Smooth muscle cell (in vitro differentiated cells): Measurements from ENCODE around the gene PSD4. TPM values are rescaled to one million over a fixed set of nuclear protein-coding genes. Genes with fewer than 3 reads are reported as not detected.

Experiments
- DNase-seq: peaks from one replicate; lab custom pipeline; 2025; ENCODE audit not compliant: unreplicated experiment; lab: John Stamatoyannopoulos, UW
- H2AFZ ChIP-seq: fragments of 200-600 bp; sonication (generic); 2 replicates; pipeline ENCODE4 v1.6.0; 2016; ENCODE audit warnings: antibody characterized with exemption, low read depth, mild to moderate bottlenecking
- H3F3A ChIP-seq: fragments of 200-600 bp; sonication (generic); 2 replicates; pipeline ENCODE4 v1.6.0; 2017; ENCODE audit warnings: antibody characterized with exemption, low read depth
- H3K27ac ChIP-seq: fragments of 200-600 bp; sonication (generic); 2 replicates; pipeline ENCODE4 v1.5.1; 2016; ENCODE audit warnings: low read depth, mild to moderate bottlenecking
- H3K27me3 ChIP-seq: fragments of 200-600 bp; sonication (generic); 2 replicates; pipeline ENCODE4 v1.6.1; 2016; ENCODE audit warnings: low read depth, mild to moderate bottlenecking
- H3K36me3 ChIP-seq: fragments of 200-600 bp; sonication (generic); 2 replicates; pipeline ENCODE4 v1.5.1; 2016; ENCODE audit warnings: low read depth
- H3K4me1 ChIP-seq: fragments of 200-600 bp; sonication (generic); 2 replicates; pipeline ENCODE4 v1.5.1; 2016; ENCODE audit warnings: low read depth
- H3K4me2 ChIP-seq: fragments of 200-600 bp; sonication (generic); 2 replicates; pipeline ENCODE4 v1.6.0; 2016; ENCODE audit warnings: mild to moderate bottlenecking
- H3K4me3 ChIP-seq: fragments of 200-600 bp; sonication (generic); 2 replicates; pipeline ENCODE4 v1.5.1; 2016; ENCODE audit warnings: mild to moderate bottlenecking
- H3K79me2 ChIP-seq: fragments of 200-600 bp; sonication (generic); 2 replicates; pipeline ENCODE4 v1.6.0; 2016; ENCODE audit warnings: low read depth, mild to moderate bottlenecking
- H3K9ac ChIP-seq: fragments of 200-600 bp; sonication (generic); 2 replicates; pipeline ENCODE4 v1.6.0; 2016; ENCODE audit warnings: low read depth
- H3K9me3 ChIP-seq: fragments of 200-600 bp; sonication (generic); replicated peaks from 2 replicates; pipeline ENCODE4 v1.5.1; 2016; ENCODE audit warnings: low read depth
- H4K20me1 ChIP-seq: fragments of 200-600 bp; sonication (generic); 2 replicates; pipeline ENCODE4 v1.6.0; 2016; ENCODE audit warnings: low read depth
- CTCF ChIP-seq: fragments of 200-600 bp; sonication (generic); IDR thresholded peaks from 2 replicates; pipeline ENCODE4 v1.5.1; 2017; ENCODE audit warnings: borderline replicate concordance, mild to moderate bottlenecking, antibody characterized with exemption; ENCODE audit not compliant: insufficient read depth, poor library complexity, severe bottlenecking
- WGBS: methylation state at CpG from one replicate; pipeline ENCODE4 v1.1.7; 2016; ENCODE audit warnings: low lambda C conversion rate; 5-methylcytosine and 5-hydroxymethylcytosine counted together
- polyA plus RNA-seq: library from polyadenylated mRNA; unstranded; fragments of >200 nt; fragmentation: Nextera tagmentation; extraction: Ambion mirVana; gene quantifications from 2 replicates; pipeline ENCODE4 v1.2.1, GENCODE V29; 2016
- total RNA-seq: library from RNA; depleted of rRNA; stranded (reverse); fragments of >200 nt; gene quantifications from 2 replicates; pipeline ENCODE4 v1.2.3, GENCODE V29; 2014

Gene PSD4
- total and polyA plus RNA-seq, 2 experiments from 2014 or later: 7.3 to 7.8 TPM

- no peaks in the 10 kb centered on the region for H3K79me2 ChIP-seq
- H3K9ac ChIP-seq: no peak overlapping the region
- WGBS: 84% methylated on average over 5 of the region's 5 CpGs
Measured at GRCh38 chr2:113219525-113219888, 45.7 kb downstream of the PSD4 start.

GRCh38 chr2:113219889-113220641 lies 46.3 kb downstream of the PSD4 start:
- Histone ChIP-seq H3F3A (no peaks in the 10 kb centered on the region), H3K27ac (no peak overlapping the region), H3K27me3 (no peaks in the 10 kb centered on the region), H3K9me3 (no peaks in the 10 kb centered on the region), H2AFZ (no peak overlapping the region), H4K20me1 (no peaks in the 10 kb centered on the region), H3K9ac (no peak overlapping the region), H3K4me3 (no peak overlapping the region), H3K4me1 (peaks cover 3% of the 10 kb centered on the region), H3K36me3 (no peaks in the 10 kb centered on the region), H3K79me2 (no peaks in the 10 kb centered on the region), H3K4me2 (no peak overlapping the region)
- no peak for DNase-seq
- no peak for TF ChIP-seq CTCF
- 85% methylated on average over 6 of the region's 6 CpGs for WGBS

More at GRCh38 chr2:113219525-113219888, 45.7 kb downstream of the PSD4 start:
- H2AFZ ChIP-seq: no peak overlapping the region
- no peak for TF ChIP-seq CTCF
- no peak for DNase-seq
- no peaks in the 10 kb centered on the region for H4K20me1 ChIP-seq
- no peaks in the 10 kb centered on the region for H3K36me3 ChIP-seq
- H3K27ac ChIP-seq: no peak overlapping the region
- H3K4me2 ChIP-seq: no peak overlapping the region
- H3K4me3 ChIP-seq: no peak overlapping the region
- H3F3A ChIP-seq: no peaks in the 10 kb centered on the region
- no peaks in the 10 kb centered on the region for H3K9me3 ChIP-seq
- H3K27me3 ChIP-seq: no peaks in the 10 kb centered on the region
- H3K4me1 ChIP-seq: no peaks in the 10 kb centered on the region

DNA sequence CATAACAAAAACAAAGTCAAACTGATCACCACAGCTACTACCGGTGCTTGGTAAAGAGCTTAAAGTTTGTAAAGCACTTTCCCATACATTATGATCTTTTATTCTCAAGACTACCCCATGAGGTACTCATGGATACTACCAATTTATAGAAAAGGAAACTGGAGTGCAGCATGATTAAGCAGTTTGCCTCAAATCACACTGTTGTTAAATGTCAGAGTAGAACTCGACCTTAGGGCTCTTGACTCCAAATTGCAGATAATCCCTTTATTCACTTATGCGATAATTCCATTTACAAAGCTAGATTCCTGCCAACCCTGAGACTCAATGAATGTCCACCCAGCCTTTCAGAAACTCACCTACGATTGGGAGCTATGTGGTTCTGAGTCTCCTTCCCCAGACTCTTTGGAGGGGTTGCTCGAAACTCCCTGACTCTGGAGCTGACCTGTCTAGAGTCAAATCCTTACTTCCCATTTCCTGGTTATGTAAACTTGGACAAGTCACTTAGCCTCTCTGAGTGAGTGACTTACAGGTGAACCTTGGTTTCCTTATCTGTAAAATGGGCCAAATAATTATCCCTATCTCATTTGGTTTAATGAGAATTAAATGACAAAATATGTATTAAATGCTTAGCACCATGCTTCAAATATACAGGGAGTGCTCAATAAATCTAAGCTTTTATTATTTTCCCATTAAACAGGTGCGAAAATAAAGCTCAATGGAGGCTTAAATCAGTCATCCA lies 47.4 kb downstream of the PSD4 start:
- no peak overlapping the region for H3K27ac ChIP-seq
- TF ChIP-seq CTCF: no peak
- no peaks in the 10 kb centered on the region for H3K79me2 ChIP-seq
- H2AFZ ChIP-seq: no peak overlapping the region
- no peaks in the 10 kb centered on the region for H3K36me3 ChIP-seq
- no peaks in the 10 kb centered on the region for H3K9me3 ChIP-seq
- H4K20me1 ChIP-seq: no peaks in the 10 kb centered on the region
- no peak overlapping the region for H3K4me3 ChIP-seq
- no peak overlapping the region for H3K4me2 ChIP-seq
- no peak overlapping the region for H3K9ac ChIP-seq
- WGBS: 85% methylated on average over 6 of the region's 6 CpGs
- no peak for DNase-seq
- no peaks in the 10 kb centered on the region for H3F3A ChIP-seq
- no peaks in the 10 kb centered on the region for H3K27me3 ChIP-seq
- H3K4me1 ChIP-seq: peaks cover 13% of the 10 kb centered on the region
